Measurements from ENCODE around the gene ZFP90. TPM values are rescaled to one million over a fixed set of nuclear protein-coding genes. Genes with fewer than 3 reads are reported as not detected.
"Not testable (repeated sequence)": the region's sequence is repeated elsewhere in the genome, so short reads cannot be mapped to it uniquely, and the experiment has no call there.

Gene ZFP90
- 16.3 and 18.4 TPM in 2 replicates for total RNA-seq (2014; rRNA removed; shearing (Covaris generic))

DNA sequence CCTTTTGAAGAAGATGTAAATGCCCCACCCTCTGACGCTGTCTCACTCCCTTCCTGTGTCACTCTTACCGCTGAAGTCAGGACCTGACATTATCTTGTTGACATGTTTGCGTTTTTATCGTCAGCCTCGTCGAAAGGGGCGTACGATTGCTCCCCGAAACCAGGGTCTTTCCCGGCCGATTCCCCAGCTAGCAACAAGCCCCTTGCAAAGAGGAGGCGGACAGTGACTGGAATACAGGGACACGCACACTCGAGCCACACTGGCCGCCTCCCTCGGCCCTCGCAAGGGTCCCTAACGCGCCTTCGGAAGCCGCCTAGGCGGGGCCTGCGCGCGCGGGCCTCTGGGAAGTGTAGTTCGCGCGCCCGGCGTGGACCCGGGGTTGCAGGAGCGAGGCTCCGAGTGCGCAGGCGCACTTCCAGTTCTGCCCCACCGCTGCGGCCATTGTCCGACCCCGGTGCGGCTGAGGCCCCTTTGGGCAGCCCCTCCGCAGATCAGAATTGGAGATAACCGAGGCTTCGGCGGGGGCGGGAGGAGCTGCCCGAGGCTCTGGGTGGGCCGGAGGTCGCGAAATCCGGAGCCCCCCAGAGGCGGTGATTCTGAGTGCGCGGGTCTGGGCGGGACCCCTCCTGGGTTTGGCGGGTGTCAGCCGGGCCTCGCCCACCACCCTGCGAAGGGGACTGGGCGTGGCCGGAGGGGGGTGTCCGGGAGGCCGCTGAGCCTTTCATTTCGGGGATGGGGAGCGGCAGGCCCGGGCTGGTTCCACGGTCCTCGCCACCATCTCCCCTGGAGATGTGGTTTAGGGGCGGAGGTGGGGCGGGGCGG is at the start of gene ZFP90:
Gene ZFP90 (plus strand): TSS at position 412 of the 822 bp plus-strand sequence. CDS start 502 bp downstream, outside the sequence.
- DNase-seq (ENCODE audit: low read depth), result peak; percentile 84

DNA sequence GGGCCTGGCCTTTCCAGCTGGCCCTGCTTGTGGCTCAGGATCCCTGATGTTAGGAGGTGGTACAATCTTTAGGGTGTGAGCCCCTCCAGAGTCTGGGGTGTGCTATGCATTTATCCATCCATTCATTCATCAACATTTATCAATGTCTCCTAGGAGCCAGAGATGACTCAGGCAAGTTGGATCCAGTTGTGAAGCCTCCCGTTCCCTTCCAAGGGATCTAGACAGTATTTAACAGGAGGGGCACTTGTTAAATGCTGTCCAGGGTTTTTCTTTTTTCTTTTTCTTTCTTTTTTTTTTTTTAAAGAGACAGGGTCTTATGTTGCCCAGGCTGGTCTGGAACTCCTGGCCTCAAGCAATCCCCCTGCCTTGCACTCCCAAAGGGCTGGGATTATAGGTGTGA is 48.7 kb upstream of the ZFP90 start:
- no peak for DNase-seq (ENCODE audit: low read depth)

DNA sequence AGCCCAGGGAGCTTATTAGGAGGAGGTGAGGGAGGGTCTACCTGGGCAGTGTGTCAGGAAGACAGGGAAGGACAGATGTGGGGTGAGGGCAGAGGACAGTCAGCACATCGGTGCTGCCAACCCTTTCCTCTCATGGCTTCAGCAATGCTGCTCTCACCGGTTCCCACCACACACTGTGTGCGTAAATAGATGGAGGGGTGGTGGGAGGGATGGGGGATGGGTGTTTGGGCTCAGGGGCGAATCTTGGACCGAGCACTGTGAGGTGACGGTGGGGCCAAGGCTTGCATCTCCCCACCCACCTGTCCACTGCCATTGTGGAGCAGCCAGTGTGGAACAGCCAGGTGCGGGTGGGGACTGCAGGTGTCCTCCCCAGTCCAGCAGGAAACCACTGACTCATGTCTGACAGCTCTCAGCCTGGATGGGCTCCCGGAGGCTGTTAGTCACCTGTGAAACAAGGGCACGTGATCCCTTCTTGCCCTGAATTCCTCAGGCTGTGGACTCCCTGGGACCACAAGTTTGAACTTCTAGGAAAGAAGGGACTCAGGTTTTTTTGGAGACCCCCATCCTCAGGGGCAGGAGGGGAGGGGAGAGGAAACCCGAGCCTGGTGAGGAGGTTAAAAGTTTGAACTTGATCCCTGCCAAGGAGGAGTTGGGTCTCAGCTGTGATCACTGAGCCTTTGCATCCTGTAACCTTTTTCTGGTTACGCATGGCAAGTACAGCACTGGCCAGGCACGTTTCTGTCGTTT is 48.1 kb upstream of the ZFP90 start:
- peak; percentile 38 for DNase-seq (ENCODE audit: low read depth)

DNA sequence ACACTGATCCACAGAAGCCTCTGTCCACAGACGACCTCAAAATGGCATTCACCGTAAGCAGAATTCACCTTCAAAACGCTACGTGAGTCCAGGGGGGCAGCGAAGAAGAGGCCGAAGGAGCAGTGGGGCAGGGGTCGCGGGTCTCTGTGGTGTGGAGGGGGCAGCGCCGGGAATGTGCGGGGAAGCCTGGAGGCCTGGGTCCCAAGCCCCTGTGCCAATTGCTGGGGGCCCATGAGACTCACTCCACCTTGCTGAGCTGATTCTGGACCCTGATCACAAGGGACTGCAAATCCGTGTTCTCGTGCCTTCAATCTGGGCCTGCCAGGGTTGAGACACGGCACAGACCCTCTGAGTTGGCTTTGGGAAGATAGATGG is 47.5 kb upstream of the ZFP90 start:
- no peak for DNase-seq (ENCODE audit: low read depth)

DNA sequence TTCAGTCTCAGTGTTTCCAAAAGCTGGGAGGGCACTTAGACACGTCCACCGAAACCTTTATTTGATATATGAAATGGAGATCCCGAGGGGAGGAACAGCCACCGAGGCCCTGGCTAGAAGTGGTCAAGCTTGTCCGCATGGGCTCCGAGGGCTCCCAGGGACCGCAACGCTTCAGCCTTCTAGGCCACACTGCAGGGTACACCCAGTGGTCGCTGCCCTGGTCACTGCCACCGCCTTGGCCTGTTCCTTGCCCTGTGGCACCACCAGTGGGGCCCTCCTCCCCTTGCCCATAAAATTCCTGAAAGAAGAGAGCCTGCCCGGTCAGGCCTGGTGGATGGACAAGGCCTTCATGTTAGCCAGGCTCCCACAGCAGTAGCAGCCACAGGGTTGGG is 46.9 kb upstream of the ZFP90 start:
- DNase-seq (ENCODE audit: low read depth), result no peak

DNA sequence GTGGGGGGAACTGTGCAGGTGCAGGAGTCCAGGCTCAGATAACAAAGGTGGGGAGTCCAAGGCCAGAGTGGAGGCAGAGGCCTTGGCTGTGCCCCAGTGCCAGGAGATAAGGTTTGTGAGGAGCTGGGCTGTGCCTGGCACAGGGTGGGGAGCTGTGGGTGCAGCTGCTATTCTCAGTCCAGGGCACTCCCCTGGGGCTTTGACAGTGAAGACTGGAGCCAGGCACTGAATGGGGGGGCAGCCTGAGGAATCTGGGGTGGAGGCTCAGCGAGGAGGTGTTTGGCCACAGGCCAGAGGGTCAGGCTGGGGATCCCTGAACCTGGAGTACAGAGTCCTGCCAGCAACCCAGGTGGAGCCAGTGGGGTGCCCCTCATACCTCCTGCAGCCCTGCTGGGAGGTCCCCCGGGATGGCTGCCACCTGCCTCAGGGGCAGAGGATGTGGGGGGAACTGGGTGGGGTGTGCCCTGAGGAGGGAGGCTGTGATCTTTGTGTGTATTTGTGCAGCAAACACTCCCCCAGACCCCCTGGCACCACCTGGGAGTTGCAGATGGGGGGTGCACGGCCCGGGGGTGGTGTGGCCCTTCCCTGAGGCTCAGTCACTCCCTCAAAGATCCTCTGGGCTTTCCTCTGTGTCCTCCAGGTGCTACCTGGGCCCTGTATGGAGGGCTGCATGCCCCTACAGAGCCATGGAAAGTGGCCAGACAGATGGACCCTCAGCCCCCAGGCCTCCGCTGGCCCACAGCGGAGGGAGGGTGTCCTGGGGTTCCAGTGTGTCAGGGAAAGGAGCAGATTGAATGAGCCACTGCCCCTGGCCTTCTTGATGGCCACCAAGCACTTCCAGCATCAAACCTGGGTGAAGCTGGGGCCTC is 46.3 kb upstream of the ZFP90 start:
- no peak for DNase-seq (ENCODE audit: low read depth)

DNA sequence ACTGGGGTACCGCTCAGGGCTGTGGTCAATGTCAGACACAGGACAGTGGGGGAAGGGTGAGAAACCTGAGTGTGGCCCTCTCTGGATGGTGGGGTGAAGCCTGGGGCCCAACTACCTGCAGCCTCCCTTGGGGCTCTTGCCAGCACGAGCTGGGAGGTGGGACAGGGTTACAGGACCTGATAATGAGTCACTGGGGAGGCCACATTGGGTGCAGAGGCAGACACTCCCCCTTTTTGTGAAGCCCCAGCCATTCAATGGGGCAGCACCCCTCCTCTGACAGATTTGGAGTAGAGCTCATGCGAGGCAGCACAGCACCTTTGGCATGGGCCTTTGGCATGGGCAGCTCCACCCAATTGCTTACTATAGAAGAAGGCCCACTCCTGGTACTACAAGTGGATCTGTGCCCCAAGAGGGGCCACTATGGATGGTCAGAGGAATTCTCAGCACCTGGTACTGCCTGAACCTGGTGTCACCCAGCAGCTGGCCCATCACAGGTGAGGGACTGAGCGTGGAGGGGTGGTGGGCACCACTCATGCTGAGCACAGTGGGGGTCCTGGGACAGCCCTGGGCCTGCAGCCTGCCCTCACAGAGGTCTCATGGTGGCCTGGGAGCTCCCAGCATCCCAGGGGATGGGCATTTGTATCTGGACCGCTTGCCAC is 45.5 kb upstream of the ZFP90 start:
- no peak for DNase-seq (ENCODE audit: low read depth)

DNA sequence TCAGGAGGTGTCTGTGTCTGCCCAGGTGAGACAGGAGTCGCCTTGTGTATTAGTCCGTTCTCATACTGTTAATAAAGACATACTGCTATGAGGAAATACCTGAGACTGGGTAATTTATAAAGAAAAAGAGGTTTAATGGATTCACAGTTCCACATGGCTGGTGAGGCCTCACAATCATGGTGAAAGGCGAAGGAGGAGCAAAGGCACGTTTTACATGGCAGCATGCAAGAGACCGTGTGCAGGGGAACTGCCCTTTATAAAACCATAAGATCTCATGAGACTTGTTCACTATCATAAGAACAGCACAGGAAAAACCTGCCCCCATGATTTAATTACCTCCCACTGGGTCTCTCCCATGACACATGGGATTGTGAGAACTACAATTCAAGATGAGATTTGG is 44.8 kb upstream of the ZFP90 start:
- not testable (repeated sequence) for DNase-seq (ENCODE audit: low read depth)

DNA sequence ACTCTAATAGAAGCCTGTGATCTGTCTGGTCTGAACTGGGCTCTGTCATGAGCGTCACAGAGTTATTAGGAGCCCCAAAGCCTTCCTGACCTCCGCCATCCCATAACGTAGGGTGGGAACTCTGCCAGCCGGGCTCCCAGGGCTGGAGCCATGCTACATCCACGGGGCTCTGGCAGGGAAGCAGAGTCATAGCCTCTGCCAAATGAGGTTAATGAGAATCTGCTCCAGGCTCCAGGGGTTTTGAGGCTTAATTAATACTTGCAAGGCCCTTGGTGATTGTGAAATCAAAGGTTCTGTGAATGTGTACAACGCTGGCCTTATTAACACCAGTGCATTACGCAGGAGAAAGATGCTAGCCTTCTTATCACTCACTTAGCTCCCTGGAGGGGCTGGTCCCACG is 42.4 kb upstream of the ZFP90 start:
- DNase-seq (ENCODE audit: low read depth), result peak; percentile 36

DNA sequence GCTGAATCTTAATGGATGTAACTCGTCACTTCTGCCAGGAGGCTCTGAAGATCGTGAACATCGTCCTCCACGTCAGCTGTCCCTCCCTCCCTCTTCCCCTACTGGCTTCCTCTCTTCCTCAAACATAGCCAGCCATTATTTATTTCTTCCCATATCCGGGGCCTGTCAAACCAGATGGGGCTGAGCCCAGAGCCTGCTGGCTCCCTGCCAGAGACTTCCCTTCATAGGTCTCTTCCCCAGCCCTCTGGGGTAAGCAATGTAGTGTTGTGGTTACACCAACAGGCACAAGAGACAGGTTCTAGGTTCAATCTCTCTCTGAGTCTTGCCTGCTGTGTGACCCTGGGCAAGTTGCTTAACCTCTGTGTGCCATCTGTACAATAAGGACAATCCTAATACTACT is 40.1 kb upstream of the ZFP90 start:
- peak; percentile 46 for DNase-seq (ENCODE audit: low read depth)

DNA sequence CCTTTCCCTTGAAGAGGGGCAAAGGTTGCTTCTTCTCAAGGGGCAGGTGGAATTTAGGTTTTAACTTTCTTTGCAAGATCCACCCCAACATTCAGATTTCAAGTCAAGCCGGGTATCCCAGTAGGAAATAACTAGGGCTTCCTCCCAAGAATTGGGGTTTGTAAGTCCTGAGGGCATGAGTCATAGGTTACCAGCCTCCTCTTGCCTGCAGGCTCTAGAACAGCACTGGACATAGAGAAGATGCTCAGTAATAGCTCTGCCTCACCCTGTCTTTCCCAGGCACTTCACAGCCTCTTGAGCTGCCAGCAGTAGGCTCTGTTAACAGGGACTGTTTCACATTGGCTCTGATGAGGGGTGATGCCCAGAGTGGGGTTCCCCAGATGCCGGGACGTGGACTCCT is 35.8 kb upstream of the ZFP90 start:
- peak; percentile 41 for DNase-seq (ENCODE audit: low read depth)

DNA sequence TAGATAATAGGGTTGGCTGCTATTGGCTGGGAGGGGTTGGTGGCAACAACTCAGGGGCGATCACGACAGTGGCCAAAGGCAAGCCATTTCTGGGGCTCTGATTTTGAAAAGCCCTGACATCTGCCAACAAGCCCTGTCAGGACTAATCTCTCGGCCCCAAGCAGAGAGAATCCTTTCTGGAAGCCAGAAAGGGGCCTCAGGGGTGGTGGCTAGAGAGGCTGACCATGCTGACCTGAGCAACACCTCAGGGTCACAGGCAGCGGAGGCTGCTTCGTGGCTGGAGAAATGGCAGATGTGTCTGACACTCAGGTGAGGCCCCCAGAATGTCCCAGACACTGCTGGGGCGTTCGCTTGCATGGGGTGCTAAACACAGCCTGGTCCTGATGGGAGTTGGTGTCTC is 35.0 kb upstream of the ZFP90 start:
- DNase-seq (ENCODE audit: low read depth), result no peak

DNA sequence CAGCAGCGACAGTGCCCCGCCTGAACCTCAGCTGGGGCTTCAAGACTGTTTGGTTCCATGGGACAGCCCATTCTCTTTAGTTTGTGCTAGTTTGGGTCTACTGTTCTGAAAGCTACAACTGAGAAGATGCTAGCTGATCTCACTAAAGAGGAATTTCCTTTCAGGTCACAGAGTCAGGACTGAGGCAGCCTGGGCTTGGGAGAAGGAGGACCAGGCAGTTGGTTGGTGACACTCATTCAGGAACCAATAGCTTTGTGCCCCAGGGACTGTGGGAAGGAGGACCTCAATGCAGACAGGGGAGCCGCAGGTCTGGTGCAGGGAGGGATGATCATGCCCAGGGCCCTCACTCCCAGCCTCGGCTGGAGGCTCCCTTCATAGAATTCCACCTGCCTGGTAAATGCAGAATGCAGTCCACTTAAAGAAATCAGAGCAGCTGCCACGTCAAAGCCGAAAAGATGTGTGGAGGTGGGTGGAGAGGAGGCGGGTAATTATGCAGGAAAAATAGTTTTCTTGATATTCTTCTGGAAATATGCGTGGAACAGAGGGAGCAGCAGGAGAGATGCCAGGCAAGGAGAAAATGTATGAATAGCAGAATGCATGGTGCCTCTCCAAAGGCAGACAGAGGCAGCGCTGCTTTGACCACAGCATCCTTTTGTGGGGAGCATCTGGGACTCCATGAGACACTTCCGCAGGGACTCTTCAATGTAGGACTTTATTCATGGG is 32.6 kb upstream of the ZFP90 start:
- DNase-seq (ENCODE audit: low read depth), result no peak

DNA sequence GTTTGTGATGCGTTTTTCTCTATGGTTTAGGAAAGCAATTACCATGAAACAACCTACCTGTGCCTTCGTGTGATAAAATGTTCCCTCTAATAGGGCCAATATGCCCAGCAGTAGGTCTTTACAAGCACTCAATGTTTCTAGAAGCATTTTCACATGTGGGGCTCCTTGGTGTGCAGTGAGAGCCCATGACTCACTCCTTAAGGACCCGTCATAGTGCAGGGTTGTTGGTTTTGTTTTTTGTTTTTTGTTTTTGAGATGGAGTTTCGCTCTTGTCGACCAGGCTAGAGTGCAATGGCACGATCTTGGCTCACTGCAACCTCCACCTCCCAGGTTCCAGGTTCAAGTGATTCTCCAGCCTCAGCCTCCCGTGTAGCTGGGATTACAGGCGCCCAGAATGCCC is 31.1 kb upstream of the ZFP90 start:
- DNase-seq (ENCODE audit: low read depth), result no peak

DNA sequence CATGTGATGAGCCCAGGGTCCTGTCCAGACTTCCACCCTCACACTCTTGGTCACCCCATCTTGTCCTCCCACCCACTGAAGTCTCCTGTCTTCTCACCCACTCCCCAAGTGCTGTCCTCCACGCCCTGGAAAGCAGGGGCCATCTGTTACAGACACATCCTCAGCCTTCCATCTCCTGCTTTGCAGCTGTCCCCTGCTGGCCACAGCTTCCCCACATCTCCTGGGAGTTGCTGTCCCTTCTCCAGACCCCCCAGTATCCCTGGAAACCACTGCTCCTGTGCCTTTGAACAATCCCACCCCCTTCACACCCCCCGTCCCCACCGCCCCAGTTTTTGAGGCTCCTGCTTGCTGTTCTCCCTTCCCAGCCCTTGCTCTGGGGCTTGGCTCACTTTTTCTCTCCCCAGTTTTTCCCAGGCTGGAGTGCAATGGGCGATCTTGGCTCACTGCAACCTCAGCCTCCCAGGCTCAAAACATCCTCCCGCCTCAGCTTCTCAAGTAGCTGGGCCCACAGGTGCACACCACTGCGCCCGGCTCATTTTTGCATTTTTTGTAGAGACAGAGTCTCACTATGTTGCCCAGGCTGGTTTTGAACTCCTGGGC is 30.4 kb upstream of the ZFP90 start:
- no peak for DNase-seq (ENCODE audit: low read depth)

DNA sequence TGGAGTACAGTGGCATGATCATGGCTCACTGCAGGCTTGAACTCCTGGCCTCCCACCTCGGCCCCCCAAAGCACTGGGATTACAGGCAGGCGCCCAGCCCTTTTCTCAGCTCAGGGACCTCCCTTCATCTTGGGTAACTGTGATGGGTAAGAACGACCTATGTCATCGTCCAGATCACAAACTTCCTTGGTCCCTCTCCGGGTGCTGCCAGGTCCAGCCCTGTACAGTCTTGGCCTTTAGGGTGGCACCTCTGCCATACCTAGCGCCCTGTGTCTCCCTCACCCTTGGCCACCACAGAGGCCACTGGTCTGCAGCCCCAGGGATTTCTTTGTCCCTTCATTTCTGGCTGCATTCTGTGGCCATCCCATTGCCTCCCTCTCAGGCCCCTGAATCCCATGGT is 29.7 kb upstream of the ZFP90 start:
- no peak for DNase-seq (ENCODE audit: low read depth)

DNA sequence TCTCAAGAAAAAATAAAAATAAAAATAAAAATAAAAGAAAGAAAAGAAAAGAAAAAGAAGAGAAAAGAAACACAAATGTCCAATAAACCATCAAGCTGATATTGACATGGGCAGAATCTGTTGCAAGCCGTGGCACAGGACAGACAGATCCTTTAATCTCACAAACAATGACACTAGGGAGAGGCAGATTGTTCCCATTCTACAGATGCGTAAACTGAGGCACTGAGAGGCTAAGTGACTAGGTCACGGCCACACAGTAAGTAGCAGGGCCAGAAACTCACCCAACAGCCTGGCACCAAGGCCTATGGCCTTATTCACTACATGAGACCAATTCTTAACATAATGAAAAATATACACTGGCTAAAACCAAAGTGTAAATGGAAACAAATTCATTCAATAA is 28.3 kb upstream of the ZFP90 start:
- DNase-seq (ENCODE audit: low read depth), result no peak

DNA sequence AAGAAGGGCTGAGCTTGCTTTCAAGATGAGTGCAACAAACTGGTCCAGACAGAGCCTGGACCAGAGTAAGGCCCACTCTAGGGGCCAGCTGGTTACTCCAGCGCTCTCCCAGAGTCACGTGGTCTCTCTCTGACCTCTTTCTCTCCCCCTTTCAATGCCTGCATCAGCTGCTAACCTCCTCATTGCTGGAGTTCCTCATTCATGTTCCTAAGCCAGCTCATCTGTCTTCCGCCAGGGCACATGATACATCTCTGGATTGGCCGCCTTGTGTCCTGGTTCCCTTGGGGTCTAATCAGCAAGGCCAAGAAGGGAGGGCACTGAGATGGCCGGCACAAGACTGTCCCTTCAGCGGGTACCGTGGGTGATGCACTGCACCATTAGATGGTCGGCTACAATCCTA is 26.9 kb upstream of the ZFP90 start:
- DNase-seq (ENCODE audit: low read depth), result no peak

DNA sequence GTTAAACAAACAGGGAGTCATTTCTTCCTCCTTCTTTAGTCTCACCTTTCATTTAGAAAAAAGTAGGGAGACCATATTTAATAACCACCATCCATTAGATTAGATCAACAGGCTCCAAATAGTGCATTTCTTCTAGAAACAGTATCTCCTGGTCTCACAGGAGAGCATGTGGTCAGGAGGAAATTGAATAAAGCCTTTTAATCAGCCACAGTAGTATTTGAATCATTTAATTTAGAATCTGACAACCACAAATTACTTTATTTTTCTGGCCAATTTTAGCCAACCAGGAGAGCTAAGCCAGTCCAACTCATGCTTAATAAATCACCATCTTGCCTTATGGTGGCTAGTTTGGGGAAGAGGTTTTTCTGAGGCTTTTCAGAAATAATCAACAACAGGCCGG is 26.3 kb upstream of the ZFP90 start:
- DNase-seq (ENCODE audit: low read depth), result no peak

DNA sequence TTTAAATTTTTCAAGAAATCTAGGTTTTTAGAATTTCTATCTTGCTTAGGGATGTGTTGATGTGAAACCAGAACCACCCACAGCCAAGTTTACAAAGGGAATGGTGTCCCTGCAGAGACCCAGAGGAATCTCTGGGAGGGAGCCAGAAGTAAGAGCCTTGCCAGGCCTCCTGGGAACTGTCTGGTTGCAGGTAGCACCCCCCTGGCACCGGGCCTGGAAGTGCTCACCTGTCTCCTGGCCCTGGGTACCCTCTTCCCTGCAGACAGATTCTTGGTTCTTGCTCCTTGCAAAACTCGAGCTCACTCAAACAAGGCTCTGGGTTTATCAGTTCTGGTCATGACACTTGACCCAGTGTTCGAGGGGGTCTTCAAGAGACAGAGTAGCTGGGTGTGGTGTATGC is 24.6 kb upstream of the ZFP90 start:
- DNase-seq (ENCODE audit: low read depth), result no peak
